ENCODE results near the gene PTPRH.

The PTPRH gene

GRCh38 chr19:55248166-55248675 lies 38.9 kb upstream of the PTPRH start:
- DNase-seq (ENCODE audit: low read depth in 1 of 2, low spot score in 1 of 2): no peak
- Histone ChIP-seq H3K27me3 (ENCODE audit: insufficient read depth, poor library complexity, severe bottlenecking) (no peaks in the 10 kb centered on the region), H3K27ac (replicated peaks) (peak overlapping the region; percentile 61), H3K4me3 (replicated peaks; ENCODE audit: insufficient read depth, low read length) (no peak overlapping the region)
- no peak for TF ChIP-seq REST (IDR thresholded peaks at IDR 0.05; ENCODE audit: insufficient replicate concordance, low read depth)
- no peak for TF ChIP-seq GABPA (IDR thresholded peaks at IDR 0.05; ENCODE audit: low read depth)
- TF ChIP-seq SPI1 (IDR thresholded peaks at IDR 0.05; ENCODE audit: borderline replicate concordance, low read depth): no peak
- no peak for TF ChIP-seq POLR2AphosphoS5 (IDR thresholded peaks at IDR 0.05; ENCODE audit: low read depth)
- no peak for TF ChIP-seq CTCF (IDR thresholded peaks at IDR 0.05; ENCODE audit: insufficient read depth, low read length)

- Histone ChIP-seq H3K4me3 (replicated peaks; ENCODE audit: insufficient read depth, low read length) (no peak overlapping the region), H3K27me3 (ENCODE audit: insufficient read depth, poor library complexity, severe bottlenecking) (no peaks in the 10 kb centered on the region), H3K27ac (replicated peaks) (peak overlapping the region; percentile 61)
- TF ChIP-seq POLR2AphosphoS5 (IDR thresholded peaks at IDR 0.05; ENCODE audit: low read depth) (peak; percentile 63; the same call in 1 of the 2 replicates), CTCF (IDR thresholded peaks at IDR 0.05; ENCODE audit: insufficient read depth, low read length) (no peak), SPI1 (IDR thresholded peaks at IDR 0.05; ENCODE audit: borderline replicate concordance, low read depth) (peak; percentile 85), GABPA (IDR thresholded peaks at IDR 0.05; ENCODE audit: low read depth) (no peak), REST (IDR thresholded peaks at IDR 0.05; ENCODE audit: insufficient replicate concordance, low read depth) (no peak)
- DNase-seq (ENCODE audit: low read depth in 1 of 2, low spot score in 1 of 2): peak; percentile 63 to 72
These were observed 38.4 kb upstream of the PTPRH start for GRCh38 chr19:55247621-55248099.

- no peak for TF ChIP-seq SPI1 (IDR thresholded peaks at IDR 0.05; ENCODE audit: borderline replicate concordance, low read depth)
- no peak for TF ChIP-seq POLR2AphosphoS5 (IDR thresholded peaks at IDR 0.05; ENCODE audit: low read depth)
- TF ChIP-seq GABPA (IDR thresholded peaks at IDR 0.05; ENCODE audit: low read depth): no peak
- TF ChIP-seq REST (IDR thresholded peaks at IDR 0.05; ENCODE audit: insufficient replicate concordance, low read depth): no peak
- Histone ChIP-seq H3K4me3 (replicated peaks; ENCODE audit: insufficient read depth, low read length) (no peak overlapping the region), H3K27ac (replicated peaks) (peak overlapping the region; percentile 61), H3K27me3 (ENCODE audit: insufficient read depth, poor library complexity, severe bottlenecking) (no peaks in the 10 kb centered on the region)
- no peak for DNase-seq (ENCODE audit: low read depth in 1 of 2, low spot score in 1 of 2)
These were observed 37.5 kb upstream of the PTPRH start for GRCh38 chr19:55246462-55247451.

All from HL-60 (cell line).